HCT116 (cell line): Measurements from ENCODE around the gene RMND1.

Source experiments
- CTCF ChIP-seq, 3 experiments: fragments of 200-600 bp in 1 of 3; sonication (generic) in 1 of 3; IDR thresholded peaks in 2 of 3; conservative IDR thresholded peaks in 1 of 3; 2 replicates each; pipeline ENCODE4 v1.5.1; 2012 to 2017; ENCODE audit warnings: low read depth in 2 of 3, low read length in 2 of 3, antibody characterized with exemption in 1 of 3, borderline replicate concordance in 1 of 3, control low read depth in 1 of 3, mild to moderate bottlenecking in 1 of 3, mixed read lengths in 1 of 3, mixed run types in 1 of 3, moderate library complexity in 1 of 3; ENCODE audit not compliant: insufficient read depth in 1 of 3
- EZH2phosphoT487 ChIP-seq: fragments of 200-600 bp; IDR thresholded peaks from 2 replicates; pipeline ENCODE4 v1.6.1; 2018; ENCODE audit warnings: antibody characterized with exemption, borderline replicate concordance
- MAX ChIP-seq: IDR thresholded peaks from 2 replicates; pipeline ENCODE4 v1.6.1; 2012
- POLR2A ChIP-seq: IDR thresholded peaks from 2 replicates; pipeline ENCODE4 v1.7.0; 2011; ENCODE audit warnings: borderline replicate concordance; ENCODE audit not compliant: insufficient read depth, insufficient read length; ENCODE audit errors: extremely low read depth
- POLR2AphosphoS5 ChIP-seq: IDR thresholded peaks from 2 replicates; pipeline ENCODE4 v1.6.1; 2011; ENCODE audit warnings: mild to moderate bottlenecking, low read depth, low read length, moderate library complexity
- SP1 ChIP-seq: IDR thresholded peaks from 2 replicates; pipeline ENCODE4 v1.6.1; 2012; ENCODE audit warnings: low read depth
- SRF ChIP-seq: IDR thresholded peaks from 2 replicates; pipeline ENCODE4 v1.6.1; 2012; ENCODE audit warnings: low read depth
- TF ChIP-seq, protein P1 (sequence below): IDR thresholded peaks from 2 replicates; pipeline ENCODE4 v1.6.1; 2011; ENCODE audit warnings: mild to moderate bottlenecking, low read length, moderate library complexity; ENCODE audit not compliant: insufficient replicate concordance; ENCODE audit errors: extremely low read depth

- TF ChIP-seq SRF = no peak
- no peak for TF ChIP-seq CTCF (IDR thresholded peaks at IDR 0.05 in 2 of 3, conservative IDR thresholded peaks at IDR 0.05 in 1 of 3; ENCODE audit: borderline replicate concordance in 1 of 3, insufficient read depth in 1 of 3, low read depth in 2 of 3, low read length in 2 of 3)
- TF ChIP-seq SP1 = no peak
- TF ChIP-seq, protein P1, sequence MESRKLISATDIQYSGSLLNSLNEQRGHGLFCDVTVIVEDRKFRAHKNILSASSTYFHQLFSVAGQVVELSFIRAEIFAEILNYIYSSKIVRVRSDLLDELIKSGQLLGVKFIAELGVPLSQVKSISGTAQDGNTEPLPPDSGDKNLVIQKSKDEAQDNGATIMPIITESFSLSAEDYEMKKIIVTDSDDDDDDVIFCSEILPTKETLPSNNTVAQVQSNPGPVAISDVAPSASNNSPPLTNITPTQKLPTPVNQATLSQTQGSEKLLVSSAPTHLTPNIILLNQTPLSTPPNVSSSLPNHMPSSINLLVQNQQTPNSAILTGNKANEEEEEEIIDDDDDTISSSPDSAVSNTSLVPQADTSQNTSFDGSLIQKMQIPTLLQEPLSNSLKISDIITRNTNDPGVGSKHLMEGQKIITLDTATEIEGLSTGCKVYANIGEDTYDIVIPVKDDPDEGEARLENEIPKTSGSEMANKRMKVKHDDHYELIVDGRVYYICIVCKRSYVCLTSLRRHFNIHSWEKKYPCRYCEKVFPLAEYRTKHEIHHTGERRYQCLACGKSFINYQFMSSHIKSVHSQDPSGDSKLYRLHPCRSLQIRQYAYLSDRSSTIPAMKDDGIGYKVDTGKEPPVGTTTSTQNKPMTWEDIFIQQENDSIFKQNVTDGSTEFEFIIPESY = no peak
- TF ChIP-seq EZH2phosphoT487 = no peak
- no peak for TF ChIP-seq POLR2A
- TF ChIP-seq POLR2AphosphoS5 = no peak
- no peak for TF ChIP-seq MAX
Observed at GRCh38 chr6:151408858-151409257, 43.1 kb downstream of the RMND1 start.
